Caco-2 (cell line): Measurements from ENCODE around the gene XRCC2. TPM values are rescaled to one million over a fixed set of nuclear protein-coding genes. Genes with fewer than 3 reads are reported as not detected.

ENCODE experiments used
- BruUV-seq: library from RNA; stranded (reverse); fragments of 400-500 nt; replicated peaks from 2 replicates; lab custom pipeline; 2021; lab: Mats Ljungman, UMichigan
- CTCF ChIA-PET: fragments of 300-600 bp; sonication (Branson Sonifier 250); formaldehyde crosslinking; loops from one replicate; lab custom pipeline; 2022; ENCODE audit warnings: antibody characterized with exemption; lab: Charles Lee
- POLR2A ChIA-PET: fragments of 300-600 bp; sonication (Branson Sonifier 250); formaldehyde crosslinking; loops from one replicate; lab custom pipeline; 2022; ENCODE audit warnings: antibody characterized with exemption; lab: Charles Lee
- DNase-seq, 2 experiments: peaks; one replicate each; pipeline versions ENCODE4 v3.0.0 to v3.0.0-alpha.2; 2020 to 2022
- H3K27me3 ChIP-seq: replicated peaks from 2 replicates; pipeline ENCODE4 v1.6.0; 2011; ENCODE audit warnings: low read length; ENCODE audit not compliant: control insufficient read depth, insufficient read depth
- H3K36me3 ChIP-seq: 2 replicates; pipeline ENCODE4 v1.5.1; 2011; ENCODE audit warnings: low read length; ENCODE audit not compliant: control insufficient read depth, insufficient read depth
- H3K4me1 ChIP-seq: fragments of 250-450 bp; sonication (Bioruptor Pico); 2 replicates; pipeline ENCODE4 v1.5.1; 2020; ENCODE audit warnings: mild to moderate bottlenecking
- H3K4me3 ChIP-seq: 2 replicates; pipeline ENCODE4 v1.5.1; 2011; ENCODE audit warnings: low read depth, mild to moderate bottlenecking, control low read depth, low read length
- H3K9me3 ChIP-seq: fragments of 250-450 bp; sonication (Bioruptor Pico); 2 replicates; pipeline ENCODE4 v1.5.1; 2020; ENCODE audit warnings: mild to moderate bottlenecking, moderate library complexity
- H3K27ac Mint-ChIP-seq: one replicate; pipeline ENCODE4 v1.8.0; 2022; ENCODE audit warnings: mixed read lengths; ENCODE audit not compliant: unreplicated experiment
- H3K27me3 Mint-ChIP-seq: one replicate; pipeline ENCODE4 v1.8.0; 2022; ENCODE audit warnings: mixed read lengths; ENCODE audit not compliant: insufficient read depth, unreplicated experiment
- H3K36me3 Mint-ChIP-seq: one replicate; pipeline ENCODE4 v1.8.0; 2022; ENCODE audit warnings: mild to moderate bottlenecking, mixed read lengths; ENCODE audit not compliant: insufficient read depth, unreplicated experiment
- H3K4me1 Mint-ChIP-seq: one replicate; pipeline ENCODE4 v1.8.0; 2022; ENCODE audit warnings: low read depth, mixed read lengths; ENCODE audit not compliant: unreplicated experiment
- H3K4me3 Mint-ChIP-seq: one replicate; pipeline ENCODE4 v1.8.0; 2022; ENCODE audit warnings: mild to moderate bottlenecking, moderate library complexity, mixed read lengths; ENCODE audit not compliant: unreplicated experiment
- H3K9me3 Mint-ChIP-seq: one replicate; pipeline ENCODE4 v1.8.0; 2022; ENCODE audit warnings: mixed read lengths; ENCODE audit not compliant: unreplicated experiment
- CTCF ChIP-seq, 2 experiments: fragments of 200-600 bp in 1 of 2; IDR thresholded peaks; 1 replicate in 1 of 2; 2 replicates in 1 of 2; pipeline versions ENCODE4 v1.5.1 to v1.8.0; 2011 to 2022; ENCODE audit warnings: antibody characterized with exemption in 1 of 2, control low read depth in 1 of 2, inconsistent platforms in 1 of 2, low read depth in 1 of 2, low read length in 1 of 2, mild to moderate bottlenecking in 1 of 2, moderate library complexity in 1 of 2; ENCODE audit not compliant: insufficient read depth in 1 of 2, severe bottlenecking in 1 of 2, unreplicated experiment in 1 of 2
- intact Hi-C: fragments of 100-400 bp; cut with micrococcal nuclease; formaldehyde crosslinking; loops from one replicate; pipeline ENCODE4 v1.10.0; 2022; ENCODE audit not compliant: unreplicated experiment
- total RNA-seq: library from RNA; stranded (reverse); gene quantifications from 2 replicates; pipeline ENCODE4 v1.2.3, GENCODE V29; 2022

XRCC2 gene
- total RNA-seq, 1 experiment from 2014 or later, result 18.5 TPM

GRCh38 chr7:152617056-152617455 lies 58.9 kb downstream of the XRCC2 start:
- Histone ChIP-seq H3K27me3 (no peaks in the 10 kb centered on the region), H3K36me3 (no peaks in the 10 kb centered on the region), H3K9me3 (no peaks in the 10 kb centered on the region), H3K4me1 (no peaks in the 10 kb centered on the region), H3K4me3 (no peak overlapping the region)
- Mint-ChIP-seq H3K27ac (no peak overlapping the region), H3K4me3 (no peak overlapping the region), H3K4me1 (no peaks in the 10 kb centered on the region), H3K36me3 (no peaks in the 10 kb centered on the region), H3K9me3 (no peaks in the 10 kb centered on the region), H3K27me3 (no peaks in the 10 kb centered on the region)
- POLR2A ChIA-PET, result no interaction called here
- BruUV-seq, result no TSS peak
- CTCF ChIA-PET, result no interaction called here
- no peak for DNase-seq
- intact Hi-C loops, result no loop called here
- no peak for TF ChIP-seq CTCF (IDR thresholded peaks at IDR 0.05; ENCODE audit: insufficient read depth in 1 of 2, low read depth in 1 of 2, low read length in 1 of 2, severe bottlenecking in 1 of 2, unreplicated experiment in 1 of 2)

DNA sequence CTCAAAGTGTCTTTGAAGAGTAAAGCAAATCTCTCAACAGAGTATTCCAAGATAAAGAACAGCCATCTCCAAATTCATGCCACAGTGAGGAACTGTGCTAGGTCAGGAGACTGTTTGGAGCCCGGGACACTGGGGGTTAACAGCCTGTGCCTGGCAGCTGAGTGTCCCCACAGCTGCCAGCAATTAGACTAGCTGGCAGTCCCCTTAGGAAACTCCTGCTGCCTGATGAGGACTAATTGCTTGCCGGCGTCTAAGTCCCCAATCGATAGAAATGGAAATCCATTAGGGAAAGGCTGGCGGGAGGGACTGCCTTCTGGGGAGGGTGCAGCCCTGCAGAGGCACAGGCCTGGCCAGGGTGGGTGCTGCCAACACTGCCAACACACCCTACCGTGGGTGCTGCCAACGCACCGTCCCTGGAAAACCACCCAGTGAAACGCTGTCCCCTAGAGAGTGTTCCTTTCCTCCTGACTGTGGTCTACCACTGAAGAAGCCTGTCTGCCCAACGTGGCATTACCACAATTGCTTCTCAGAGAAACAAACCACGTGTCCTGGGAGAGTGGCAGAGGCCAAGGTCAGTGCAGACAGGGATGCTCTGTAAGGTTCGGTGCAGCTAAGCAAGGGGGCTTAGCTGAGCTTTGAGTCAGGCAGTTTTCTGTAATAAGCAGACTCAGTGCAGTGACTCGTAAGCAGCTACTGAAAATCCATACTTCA lies 60.8 kb downstream of the XRCC2 start:
- intact Hi-C loops, result no loop called here
- Mint-ChIP-seq H3K27me3 (no peaks in the 10 kb centered on the region), H3K4me1 (no peaks in the 10 kb centered on the region), H3K9me3 (no peaks in the 10 kb centered on the region), H3K27ac (no peak overlapping the region), H3K36me3 (no peaks in the 10 kb centered on the region), H3K4me3 (no peak overlapping the region)
- ChIA-PET CTCF (no interaction called here), POLR2A (no interaction called here)
- Histone ChIP-seq H3K27me3 (no peaks in the 10 kb centered on the region), H3K4me1 (no peaks in the 10 kb centered on the region), H3K36me3 (no peaks in the 10 kb centered on the region), H3K9me3 (no peaks in the 10 kb centered on the region), H3K4me3 (no peak overlapping the region)
- DNase-seq, result no peak
- TF ChIP-seq CTCF (IDR thresholded peaks at IDR 0.05; ENCODE audit: insufficient read depth in 1 of 2, low read depth in 1 of 2, low read length in 1 of 2, severe bottlenecking in 1 of 2, unreplicated experiment in 1 of 2), result no peak
- BruUV-seq, result no TSS peak

DNA sequence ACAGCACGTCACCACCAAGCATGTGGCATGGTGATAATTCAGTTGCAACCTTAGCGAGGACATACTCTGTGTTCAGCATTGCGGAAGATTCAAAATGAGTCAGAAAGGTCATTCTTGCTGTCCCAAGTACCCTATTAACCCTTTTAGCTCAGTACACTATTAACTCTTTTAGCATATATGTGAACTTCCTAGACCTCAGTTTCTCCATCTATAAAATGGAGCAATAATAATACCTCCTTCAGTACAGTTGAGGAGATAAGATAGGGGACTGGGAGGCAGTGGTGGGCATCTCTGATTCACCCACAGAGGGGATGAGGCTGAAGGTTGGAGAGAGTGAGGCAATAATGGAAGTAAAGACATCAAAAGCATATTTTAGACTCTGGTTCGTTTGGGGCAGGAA lies 67.3 kb downstream of the XRCC2 start:
- H3K9me3 ChIP-seq, result no peaks in the 10 kb centered on the region
- H3K36me3 Mint-ChIP-seq, result no peaks in the 10 kb centered on the region
- no peaks in the 10 kb centered on the region for H3K9me3 Mint-ChIP-seq
- no peak for TF ChIP-seq CTCF (IDR thresholded peaks at IDR 0.05; ENCODE audit: insufficient read depth in 1 of 2, low read depth in 1 of 2, low read length in 1 of 2, severe bottlenecking in 1 of 2, unreplicated experiment in 1 of 2)
- no peaks in the 10 kb centered on the region for H3K27me3 ChIP-seq
- POLR2A ChIA-PET, result no interaction called here
- no peaks in the 10 kb centered on the region for H3K27me3 Mint-ChIP-seq
- DNase-seq, result no peak
- H3K4me3 ChIP-seq, result no peak overlapping the region
- no peaks in the 10 kb centered on the region for H3K4me1 ChIP-seq
- no TSS peak for BruUV-seq
- intact Hi-C loops, result no loop called here
- CTCF ChIA-PET, result no interaction called here
- no peaks in the 10 kb centered on the region for H3K4me1 Mint-ChIP-seq
- H3K4me3 Mint-ChIP-seq, result no peak overlapping the region
- no peaks in the 10 kb centered on the region for H3K36me3 ChIP-seq
- H3K27ac Mint-ChIP-seq, result no peak overlapping the region
